Kidney epithelial cell (primary cell): Measurements from ENCODE around the gene KIFC1. TPM values are rescaled to one million over a fixed set of nuclear protein-coding genes. Genes with fewer than 3 reads are reported as not detected.

Experiments used
- DNase-seq: peaks from one replicate; pipeline ENCODE4 v3.0.0-alpha.2; 2010; ENCODE audit warnings: low read depth
- H3K27me3 ChIP-seq: 2 replicates; pipeline ENCODE4 v1.6.0; 2011; ENCODE audit warnings: low read length; ENCODE audit not compliant: control insufficient read depth, insufficient read depth
- H3K36me3 ChIP-seq: 2 replicates; pipeline ENCODE4 v1.5.1; 2011; ENCODE audit warnings: low read length; ENCODE audit not compliant: control insufficient read depth, insufficient read depth
- H3K4me3 ChIP-seq: 2 replicates; pipeline ENCODE4 v1.5.1; 2011; ENCODE audit warnings: low read depth, mild to moderate bottlenecking, control low read depth, low read length
- total RNA-seq: library from RNA; depleted of rRNA; stranded (reverse); fragments of >200 nt; gene quantifications from 2 replicates; pipeline ENCODE4 v1.2.3, GENCODE V29; 2015
- TF ChIP-seq, protein P1 (sequence below): IDR thresholded peaks from 2 replicates; pipeline ENCODE4 v1.5.1; 2011; ENCODE audit warnings: mild to moderate bottlenecking, moderate library complexity, low read length, control low read depth, inconsistent platforms; ENCODE audit not compliant: insufficient read depth, poor library complexity, severe bottlenecking

The KIFC1 gene
- total RNA-seq, 1 donor from 2014 or later = 8.4 TPM

DNA sequence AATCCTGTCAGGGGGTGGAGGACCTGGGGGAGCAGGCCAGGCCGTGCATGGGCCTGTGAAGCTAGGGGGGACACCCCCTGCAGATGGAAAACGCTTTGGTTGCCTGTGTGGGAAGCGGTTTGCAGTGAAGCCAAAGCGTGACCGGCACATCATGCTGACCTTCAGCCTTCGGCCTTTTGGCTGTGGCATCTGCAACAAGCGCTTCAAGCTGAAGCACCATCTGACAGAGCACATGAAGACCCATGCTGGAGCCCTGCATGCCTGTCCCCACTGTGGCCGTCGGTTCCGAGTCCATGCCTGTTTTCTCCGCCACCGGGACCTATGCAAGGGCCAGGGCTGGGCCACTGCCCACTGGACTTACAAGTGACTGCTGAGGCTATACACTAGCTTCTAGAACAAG, 64.5 kb downstream of the KIFC1 start:
- Histone ChIP-seq H3K27me3 (no peaks in the 10 kb centered on the region), H3K36me3 (peaks cover 2% of the 10 kb centered on the region), H3K4me3 (no peak overlapping the region)
- no peak for DNase-seq
- TF ChIP-seq, protein P1, sequence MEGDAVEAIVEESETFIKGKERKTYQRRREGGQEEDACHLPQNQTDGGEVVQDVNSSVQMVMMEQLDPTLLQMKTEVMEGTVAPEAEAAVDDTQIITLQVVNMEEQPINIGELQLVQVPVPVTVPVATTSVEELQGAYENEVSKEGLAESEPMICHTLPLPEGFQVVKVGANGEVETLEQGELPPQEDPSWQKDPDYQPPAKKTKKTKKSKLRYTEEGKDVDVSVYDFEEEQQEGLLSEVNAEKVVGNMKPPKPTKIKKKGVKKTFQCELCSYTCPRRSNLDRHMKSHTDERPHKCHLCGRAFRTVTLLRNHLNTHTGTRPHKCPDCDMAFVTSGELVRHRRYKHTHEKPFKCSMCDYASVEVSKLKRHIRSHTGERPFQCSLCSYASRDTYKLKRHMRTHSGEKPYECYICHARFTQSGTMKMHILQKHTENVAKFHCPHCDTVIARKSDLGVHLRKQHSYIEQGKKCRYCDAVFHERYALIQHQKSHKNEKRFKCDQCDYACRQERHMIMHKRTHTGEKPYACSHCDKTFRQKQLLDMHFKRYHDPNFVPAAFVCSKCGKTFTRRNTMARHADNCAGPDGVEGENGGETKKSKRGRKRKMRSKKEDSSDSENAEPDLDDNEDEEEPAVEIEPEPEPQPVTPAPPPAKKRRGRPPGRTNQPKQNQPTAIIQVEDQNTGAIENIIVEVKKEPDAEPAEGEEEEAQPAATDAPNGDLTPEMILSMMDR = no peak

DNA sequence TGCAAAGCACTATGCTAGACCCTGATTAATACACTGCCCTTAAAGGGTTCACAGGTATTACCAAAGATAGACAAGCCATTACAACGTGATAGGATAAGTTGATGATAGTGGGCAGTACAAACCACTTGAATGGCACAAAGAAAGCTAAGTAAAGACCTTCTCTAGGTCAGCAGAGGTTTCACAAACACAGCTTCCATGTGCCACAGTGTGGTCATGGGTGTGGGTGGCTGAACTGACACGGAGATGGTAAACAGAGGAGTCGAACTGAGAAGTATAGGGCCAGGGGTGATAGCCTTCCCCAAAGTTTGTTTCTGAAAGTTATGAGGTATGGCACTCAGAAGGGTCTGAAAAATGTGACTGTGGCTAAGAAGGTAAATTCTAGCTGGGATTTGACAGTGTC, 67.1 kb downstream of the KIFC1 start:
- no peak for DNase-seq
- peaks cover 2% of the 10 kb centered on the region for H3K36me3 ChIP-seq
- H3K4me3 ChIP-seq = no peak overlapping the region
- H3K27me3 ChIP-seq = no peaks in the 10 kb centered on the region
- TF ChIP-seq, protein P1 = no peak

DNA sequence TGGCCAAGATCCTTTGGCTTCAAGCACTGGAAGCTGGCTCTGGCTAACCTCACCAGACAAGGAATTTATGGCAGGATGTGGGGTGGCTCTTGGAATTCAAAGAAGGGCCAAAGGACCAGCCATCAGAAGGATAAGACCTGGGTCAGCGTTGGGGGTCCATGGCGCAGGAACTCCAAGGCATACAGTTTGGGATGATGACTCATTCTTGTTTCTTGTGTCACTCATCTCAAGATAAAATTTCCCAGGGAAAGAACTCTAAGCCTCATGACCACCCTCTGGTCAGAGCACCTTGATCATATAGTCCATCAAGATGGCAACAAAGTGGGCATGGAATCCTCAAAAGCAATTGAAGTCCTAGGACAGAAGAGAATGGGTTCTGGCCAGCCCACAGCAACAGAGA, 67.6 kb downstream of the KIFC1 start:
- H3K4me3 ChIP-seq = no peak overlapping the region
- no peaks in the 10 kb centered on the region for H3K27me3 ChIP-seq
- H3K36me3 ChIP-seq = peaks cover 2% of the 10 kb centered on the region
- TF ChIP-seq, protein P1 = no peak
- no peak for DNase-seq

Other genes starting within 250 kb of the KIFC1 start
- gene COL11A2, start 199.4 kb upstream of the KIFC1 start, total RNA-seq = 0.14 and 0.38 TPM in 2 replicates
- 24.4 and 24.9 TPM in 2 replicates for gene RXRB, start 191.2 kb upstream of the KIFC1 start, total RNA-seq
- 94.1 and 94.9 TPM in 2 replicates for gene SLC39A7, start 191.0 kb upstream of the KIFC1 start, total RNA-seq
- 11.4 and 13.1 TPM in 2 replicates for gene HSD17B8, start 187.2 kb upstream of the KIFC1 start, total RNA-seq
- 12.1 and 16.4 TPM in 2 replicates for gene RING1, start 183.3 kb upstream of the KIFC1 start, total RNA-seq
- gene VPS52, start 119.9 kb upstream of the KIFC1 start, total RNA-seq = 32.3 and 56.1 TPM in 2 replicates
- 6,267 and 7,360 TPM in 2 replicates for gene RPS18, start 119.7 kb upstream of the KIFC1 start, total RNA-seq
- 1.4 and 2.5 TPM in 2 replicates for gene B3GALT4, start 114.7 kb upstream of the KIFC1 start, total RNA-seq
- 53.2 and 70.5 TPM in 2 replicates for gene WDR46, start 102.6 kb upstream of the KIFC1 start, total RNA-seq
- gene PFDN6, start 102.2 kb upstream of the KIFC1 start, total RNA-seq = 42.9 and 51.4 TPM in 2 replicates
- gene RGL2, start 92.9 kb upstream of the KIFC1 start, total RNA-seq = 42.3 and 45.5 TPM in 2 replicates
- gene TAPBP, start 77.7 kb upstream of the KIFC1 start, total RNA-seq = 214 and 300 TPM in 2 replicates
- 17.5 and 18.4 TPM in 2 replicates for gene ZBTB22, start 74.1 kb upstream of the KIFC1 start, total RNA-seq
- 44.4 and 53.7 TPM in 2 replicates for gene DAXX, start 68.9 kb upstream of the KIFC1 start, total RNA-seq
- gene PHF1, start 19.2 kb downstream of the KIFC1 start, total RNA-seq = 27.9 and 28.0 TPM in 2 replicates
- gene CUTA, start 26.3 kb downstream of the KIFC1 start, total RNA-seq = 226 and 227 TPM in 2 replicates
- gene SYNGAP1, start 28.2 kb downstream of the KIFC1 start, total RNA-seq = 3.3 and 4.2 TPM in 2 replicates
- gene ZBTB9, start 62.8 kb downstream of the KIFC1 start, total RNA-seq = 7.4 and 7.6 TPM in 2 replicates
- gene BAK1, start 188.5 kb downstream of the KIFC1 start, total RNA-seq = 21.7 and 23.9 TPM in 2 replicates
- 147 and 176 TPM in 2 replicates for gene ITPR3, start 229.5 kb downstream of the KIFC1 start, total RNA-seq